Measurements from ENCODE around the gene TSPAN1. TPM values are rescaled to one million over a fixed set of nuclear protein-coding genes. Genes with fewer than 3 reads are reported as not detected.

Gene TSPAN1
- total and polyA plus RNA-seq, 2 of the 13 experiments (the other 11 are each of a cell fraction or from before 2014, with no cell fraction given): 1.7 to 2.9 TPM

DNA sequence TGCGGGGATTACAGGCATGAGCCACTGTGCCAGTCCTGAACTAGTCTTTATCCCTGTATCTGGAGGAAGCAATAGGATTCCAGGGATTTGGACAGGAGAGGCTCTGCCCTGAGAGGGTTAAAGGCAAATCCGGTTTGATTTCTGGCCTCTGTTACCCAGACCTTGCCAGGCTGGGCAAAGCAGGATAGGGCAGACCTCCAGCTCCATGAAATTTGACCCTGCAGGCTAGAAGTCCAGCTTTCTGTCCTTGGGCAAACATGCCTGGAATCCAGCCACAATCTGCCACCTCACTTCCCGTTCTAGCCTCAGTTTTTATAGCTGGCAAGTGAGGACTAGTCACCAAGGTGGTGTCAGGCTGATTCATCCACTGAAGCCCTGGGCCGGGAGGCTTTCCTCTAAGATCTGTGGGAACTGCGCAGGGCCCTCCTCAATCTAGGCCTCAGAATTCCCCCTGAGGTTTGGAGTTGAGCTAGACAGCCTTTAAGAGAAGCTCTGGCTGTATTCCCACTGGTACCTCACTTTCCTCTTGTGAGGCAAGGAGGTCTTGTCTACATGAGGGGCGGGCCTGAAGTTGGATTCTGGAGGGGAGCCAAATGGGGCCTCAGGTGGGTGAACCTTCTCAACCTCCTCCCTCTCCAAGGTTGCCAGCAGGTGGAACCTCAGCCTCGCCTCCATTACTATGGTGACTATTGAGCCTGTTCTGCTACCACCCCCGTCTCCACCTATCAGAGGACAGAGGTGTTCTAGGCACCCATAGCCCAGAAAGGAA lies 8.4 kb downstream of the TSPAN1 start (continued):
- no peak for TF ChIP-seq PHF8 (CRISPR knock-in tag; IDR thresholded peaks at IDR 0.05)
- TF ChIP-seq ZNF138 (CRISPR knock-in tag; IDR thresholded peaks at IDR 0.05; ENCODE audit: low read depth): no peak
- no peak for TF ChIP-seq ZNF274 (CRISPR knock-in tag; IDR thresholded peaks at IDR 0.05)
- TF ChIP-seq IKZF1 (IDR thresholded peaks at IDR 0.05): no peak
- TF ChIP-seq ISL2 (CRISPR knock-in tag; IDR thresholded peaks at IDR 0.05): peak; percentile 51; the same call in 1 of the 2 replicates
- no peak for TF ChIP-seq ZFP36L1 (CRISPR knock-in tag; IDR thresholded peaks at IDR 0.05)
- TF ChIP-seq FOXM1 (CRISPR knock-in tag; IDR thresholded peaks at IDR 0.05): no peak
- TF ChIP-seq ZNF496 (CRISPR knock-in tag; IDR thresholded peaks at IDR 0.05; ENCODE audit: insufficient replicate concordance): no peak
- no peak for TF ChIP-seq ZNF24 (IDR thresholded peaks at IDR 0.05)
- TF ChIP-seq, protein P1, sequence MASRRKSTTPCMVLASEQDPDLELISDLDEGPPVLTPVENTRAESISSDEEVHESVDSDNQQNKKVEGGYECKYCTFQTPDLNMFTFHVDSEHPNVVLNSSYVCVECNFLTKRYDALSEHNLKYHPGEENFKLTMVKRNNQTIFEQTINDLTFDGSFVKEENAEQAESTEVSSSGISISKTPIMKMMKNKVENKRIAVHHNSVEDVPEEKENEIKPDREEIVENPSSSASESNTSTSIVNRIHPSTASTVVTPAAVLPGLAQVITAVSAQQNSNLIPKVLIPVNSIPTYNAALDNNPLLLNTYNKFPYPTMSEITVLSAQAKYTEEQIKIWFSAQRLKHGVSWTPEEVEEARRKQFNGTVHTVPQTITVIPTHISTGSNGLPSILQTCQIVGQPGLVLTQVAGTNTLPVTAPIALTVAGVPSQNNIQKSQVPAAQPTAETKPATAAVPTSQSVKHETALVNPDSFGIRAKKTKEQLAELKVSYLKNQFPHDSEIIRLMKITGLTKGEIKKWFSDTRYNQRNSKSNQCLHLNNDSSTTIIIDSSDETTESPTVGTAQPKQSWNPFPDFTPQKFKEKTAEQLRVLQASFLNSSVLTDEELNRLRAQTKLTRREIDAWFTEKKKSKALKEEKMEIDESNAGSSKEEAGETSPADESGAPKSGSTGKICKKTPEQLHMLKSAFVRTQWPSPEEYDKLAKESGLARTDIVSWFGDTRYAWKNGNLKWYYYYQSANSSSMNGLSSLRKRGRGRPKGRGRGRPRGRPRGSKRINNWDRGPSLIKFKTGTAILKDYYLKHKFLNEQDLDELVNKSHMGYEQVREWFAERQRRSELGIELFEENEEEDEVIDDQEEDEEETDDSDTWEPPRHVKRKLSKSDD (CRISPR knock-in tag; IDR thresholded peaks at IDR 0.05; ENCODE audit: low read depth): no peak
- TF ChIP-seq, protein P2, sequence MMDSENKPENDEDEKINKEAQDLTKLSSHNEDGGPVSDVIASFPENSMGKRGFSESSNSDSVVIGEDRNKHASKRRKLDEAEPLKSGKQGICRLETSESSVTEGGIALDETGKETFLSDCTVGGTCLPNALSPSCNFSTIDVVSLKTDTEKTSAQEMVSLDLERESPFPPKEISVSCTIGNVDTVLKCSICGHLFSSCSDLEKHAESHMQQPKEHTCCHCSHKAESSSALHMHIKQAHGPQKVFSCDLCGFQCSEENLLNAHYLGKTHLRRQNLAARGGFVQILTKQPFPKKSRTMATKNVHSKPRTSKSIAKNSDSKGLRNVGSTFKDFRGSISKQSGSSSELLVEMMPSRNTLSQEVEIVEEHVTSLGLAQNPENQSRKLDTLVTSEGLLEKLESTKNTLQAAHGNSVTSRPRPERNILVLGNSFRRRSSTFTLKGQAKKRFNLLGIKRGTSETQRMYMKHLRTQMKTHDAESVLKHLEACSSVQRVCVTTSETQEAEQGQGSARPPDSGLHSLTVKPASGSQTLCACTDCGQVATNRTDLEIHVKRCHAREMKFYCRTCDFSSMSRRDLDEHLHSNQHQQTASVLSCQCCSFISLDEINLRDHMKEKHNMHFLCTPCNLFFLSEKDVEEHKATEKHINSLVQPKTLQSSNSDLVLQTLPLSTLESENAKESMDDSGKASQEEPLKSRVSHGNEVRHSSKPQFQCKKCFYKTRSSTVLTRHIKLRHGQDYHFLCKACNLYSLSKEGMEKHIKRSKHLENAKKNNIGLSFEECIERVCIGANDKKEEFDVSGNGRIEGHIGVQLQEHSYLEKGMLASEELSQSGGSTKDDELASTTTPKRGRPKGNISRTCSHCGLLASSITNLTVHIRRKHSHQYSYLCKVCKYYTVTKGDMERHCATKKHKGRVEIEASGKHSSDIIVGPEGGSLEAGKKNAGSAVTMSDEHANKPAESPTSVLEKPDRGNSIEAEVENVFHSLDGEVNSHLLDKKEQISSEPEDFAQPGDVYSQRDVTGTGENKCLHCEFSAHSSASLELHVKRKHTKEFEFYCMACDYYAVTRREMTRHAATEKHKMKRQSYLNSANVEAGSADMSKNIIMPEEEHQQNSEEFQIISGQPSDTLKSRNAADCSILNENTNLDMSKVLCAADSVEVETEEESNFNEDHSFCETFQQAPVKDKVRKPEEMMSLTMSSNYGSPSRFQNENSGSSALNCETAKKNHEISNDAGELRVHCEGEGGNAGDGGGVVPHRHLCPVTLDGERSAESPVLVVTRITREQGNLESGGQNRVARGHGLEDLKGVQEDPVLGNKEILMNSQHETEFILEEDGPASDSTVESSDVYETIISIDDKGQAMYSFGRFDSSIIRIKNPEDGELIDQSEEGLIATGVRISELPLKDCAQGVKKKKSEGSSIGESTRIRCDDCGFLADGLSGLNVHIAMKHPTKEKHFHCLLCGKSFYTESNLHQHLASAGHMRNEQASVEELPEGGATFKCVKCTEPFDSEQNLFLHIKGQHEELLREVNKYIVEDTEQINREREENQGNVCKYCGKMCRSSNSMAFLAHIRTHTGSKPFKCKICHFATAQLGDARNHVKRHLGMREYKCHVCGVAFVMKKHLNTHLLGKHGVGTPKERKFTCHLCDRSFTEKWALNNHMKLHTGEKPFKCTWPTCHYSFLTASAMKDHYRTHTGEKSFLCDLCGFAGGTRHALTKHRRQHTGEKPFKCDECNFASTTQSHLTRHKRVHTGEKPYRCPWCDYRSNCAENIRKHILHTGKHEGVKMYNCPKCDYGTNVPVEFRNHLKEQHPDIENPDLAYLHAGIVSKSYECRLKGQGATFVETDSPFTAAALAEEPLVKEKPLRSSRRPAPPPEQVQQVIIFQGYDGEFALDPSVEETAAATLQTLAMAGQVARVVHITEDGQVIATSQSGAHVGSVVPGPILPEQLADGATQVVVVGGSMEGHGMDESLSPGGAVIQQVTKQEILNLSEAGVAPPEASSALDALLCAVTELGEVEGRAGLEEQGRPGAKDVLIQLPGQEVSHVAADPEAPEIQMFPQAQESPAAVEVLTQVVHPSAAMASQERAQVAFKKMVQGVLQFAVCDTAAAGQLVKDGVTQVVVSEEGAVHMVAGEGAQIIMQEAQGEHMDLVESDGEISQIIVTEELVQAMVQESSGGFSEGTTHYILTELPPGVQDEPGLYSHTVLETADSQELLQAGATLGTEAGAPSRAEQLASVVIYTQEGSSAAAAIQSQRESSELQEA (CRISPR knock-in tag; IDR thresholded peaks at IDR 0.05; ENCODE audit: not compliant biosample characterization): no peak
- TF ChIP-seq SCMH1 (CRISPR knock-in tag; IDR thresholded peaks at IDR 0.05; ENCODE audit: borderline replicate concordance): no peak
- no peak for TF ChIP-seq ZNF235 (CRISPR knock-in tag; IDR thresholded peaks at IDR 0.05; ENCODE audit: borderline replicate concordance)

All from HepG2 (cell line).